HAP-1 (cell line): ENCODE measurements around the gene ISL2.

Source experiments
- DNase-seq, 2 experiments: peaks; one replicate each; pipeline ENCODE4 v3.0.0-alpha.2; 2016 to 2020; ENCODE audit warnings: low spot score in 2 of 2
- H3K27me3 ChIP-seq: fragments of 250-450 bp; sonication (Bioruptor Pico); 2 replicates; pipeline ENCODE4 v1.5.1; 2020; ENCODE audit warnings: low read depth, mild to moderate bottlenecking, moderate library complexity
- H3K36me3 ChIP-seq: fragments of 250-450 bp; sonication (Bioruptor Pico); replicated peaks from 2 replicates; pipeline ENCODE4 v1.5.1; 2020; ENCODE audit warnings: mild to moderate bottlenecking
- H3K4me1 ChIP-seq: fragments of 250-450 bp; sonication (Bioruptor Pico); 2 replicates; pipeline ENCODE4 v1.5.1; 2020; ENCODE audit warnings: mild to moderate bottlenecking
- H3K4me3 ChIP-seq: fragments of 250-450 bp; sonication (Bioruptor Pico); 2 replicates; pipeline ENCODE4 v1.5.1; 2020; ENCODE audit warnings: mild to moderate bottlenecking, moderate library complexity
- H3K9me3 ChIP-seq: fragments of 250-450 bp; sonication (Bioruptor Pico); 2 replicates; pipeline ENCODE4 v1.5.1; 2020; ENCODE audit warnings: mild to moderate bottlenecking, moderate library complexity
- in situ Hi-C: fragments of 300-500 bp; cut with MboI; formaldehyde crosslinking; loops from 3 replicates; pipeline ENCODE4 v1.14.3; 2020; ENCODE audit warnings: low sequenced_read_pairs, inconsistent platforms, mixed read lengths

ISL2 gene

DNA sequence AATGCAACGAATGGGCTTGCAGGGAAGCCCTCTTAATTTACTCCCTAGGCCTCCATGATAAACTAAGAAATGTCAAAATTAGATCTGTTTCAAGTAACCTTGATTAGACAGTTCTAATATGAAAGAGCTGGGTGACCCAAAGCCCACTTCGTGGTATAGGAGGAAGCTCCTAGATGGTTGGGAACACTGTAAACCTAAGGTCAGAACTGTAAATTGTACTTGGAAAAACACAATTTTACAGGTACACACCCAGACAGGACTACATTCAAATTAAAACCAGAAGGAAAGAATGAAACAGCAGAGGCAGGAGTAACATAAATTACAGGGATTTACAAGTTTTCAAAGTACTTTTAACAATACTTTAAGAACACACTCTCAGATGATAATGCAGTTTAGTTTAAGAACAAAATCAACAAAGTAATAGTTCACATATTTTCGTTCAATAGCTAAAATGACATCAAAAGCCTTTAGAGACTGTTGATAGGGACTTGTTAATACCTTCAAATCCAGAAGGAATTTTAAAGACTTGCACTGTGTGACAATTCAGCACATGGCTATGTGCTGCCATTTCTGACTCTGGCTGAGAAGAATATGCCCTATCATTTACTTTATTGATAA is 18.4 kb downstream of the ISL2 start:
- Histone ChIP-seq H3K36me3 (no peaks in the 10 kb centered on the region), H3K27me3 (no peaks in the 10 kb centered on the region), H3K9me3 (no peaks in the 10 kb centered on the region), H3K4me3 (no peak overlapping the region), H3K4me1 (peaks cover 21% of the 10 kb centered on the region)
- DNase-seq, result peak in 1 of 2 experiments; percentile 99
- in situ Hi-C loops, result no loop called here

DNA sequence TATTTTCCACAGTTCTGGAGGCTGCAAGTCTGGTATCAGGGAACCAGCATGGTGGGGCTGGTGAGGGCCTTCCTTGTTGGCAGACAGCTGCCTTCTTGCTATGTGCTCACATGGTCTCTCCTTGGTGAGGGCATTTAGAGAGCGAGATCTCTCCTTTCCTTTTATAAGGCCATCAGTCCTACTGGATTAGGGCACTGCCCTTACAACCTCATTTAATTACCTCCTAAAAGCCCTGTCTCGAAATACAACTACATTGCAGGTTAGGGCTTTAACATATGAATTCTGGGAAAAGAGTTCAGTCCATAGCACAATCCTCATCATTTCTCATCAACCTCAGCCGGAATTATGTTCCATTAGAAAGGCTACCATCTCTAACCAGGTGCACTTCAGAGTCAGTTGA is 21.9 kb downstream of the ISL2 start:
- Histone ChIP-seq H3K36me3 (no peaks in the 10 kb centered on the region), H3K9me3 (no peaks in the 10 kb centered on the region), H3K4me3 (no peak overlapping the region), H3K27me3 (no peaks in the 10 kb centered on the region), H3K4me1 (peaks cover 21% of the 10 kb centered on the region)
- in situ Hi-C loops, result no loop called here
- no peak for DNase-seq

DNA sequence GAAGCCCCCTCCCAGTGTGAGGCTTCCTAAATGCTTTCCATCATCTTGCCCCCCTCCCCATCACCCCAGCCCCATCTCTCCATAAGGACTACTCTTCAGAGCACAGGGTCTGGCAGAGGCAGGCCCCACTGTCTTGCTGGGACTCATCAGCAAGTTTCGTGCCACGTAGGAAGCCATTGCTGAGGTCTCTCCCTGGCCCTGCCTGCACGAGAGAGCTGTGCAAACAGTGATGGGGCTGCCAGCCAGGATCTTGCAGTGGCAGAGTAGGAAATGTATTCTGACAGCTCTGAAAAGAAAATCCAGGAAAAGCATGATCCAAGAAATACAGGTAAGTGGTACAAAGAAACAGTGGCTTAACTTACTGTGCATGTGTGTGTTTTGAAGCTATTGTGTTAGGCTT is 22.6 kb downstream of the ISL2 start:
- peaks cover 20% of the 10 kb centered on the region for H3K4me1 ChIP-seq
- H3K4me3 ChIP-seq, result no peak overlapping the region
- H3K36me3 ChIP-seq, result no peaks in the 10 kb centered on the region
- in situ Hi-C loops, result no loop called here
- H3K9me3 ChIP-seq, result no peaks in the 10 kb centered on the region
- H3K27me3 ChIP-seq, result no peaks in the 10 kb centered on the region
- DNase-seq, result no peak

- no peak overlapping the region for H3K4me3 ChIP-seq
- no peaks in the 10 kb centered on the region for H3K36me3 ChIP-seq
- H3K4me1 ChIP-seq, result peaks cover 8% of the 10 kb centered on the region
- no peaks in the 10 kb centered on the region for H3K27me3 ChIP-seq
- H3K9me3 ChIP-seq, result no peaks in the 10 kb centered on the region
- no peak for DNase-seq
- in situ Hi-C loops, result no loop called here
Observed at GRCh38 chr15:76360416-76360815, 23.8 kb downstream of the ISL2 start.

DNA sequence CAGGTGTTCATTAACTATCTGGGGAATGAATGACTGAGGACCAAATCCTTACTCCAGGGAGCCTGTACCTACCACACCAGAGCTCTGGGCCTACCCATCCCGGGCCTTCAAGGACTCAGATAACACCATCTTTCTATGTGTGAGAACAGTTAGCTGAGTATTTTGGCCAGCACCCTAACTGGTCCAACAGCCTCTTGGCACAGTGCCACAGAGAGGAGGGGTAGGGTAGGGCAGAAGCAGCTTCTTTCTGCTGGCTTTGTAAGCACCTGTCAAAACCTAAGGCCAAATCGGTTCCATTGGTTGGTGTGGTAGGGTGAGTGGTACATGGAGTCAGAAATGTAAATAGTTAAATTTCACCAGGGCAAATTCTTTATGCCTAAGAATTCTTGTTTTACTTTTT is 26.7 kb downstream of the ISL2 start:
- in situ Hi-C loops, result no loop called here
- Histone ChIP-seq H3K4me1 (no peaks in the 10 kb centered on the region), H3K36me3 (no peaks in the 10 kb centered on the region), H3K9me3 (no peaks in the 10 kb centered on the region), H3K27me3 (no peaks in the 10 kb centered on the region), H3K4me3 (no peak overlapping the region)
- no peak for DNase-seq

- no peaks in the 10 kb centered on the region for H3K27me3 ChIP-seq
- H3K4me1 ChIP-seq, result no peaks in the 10 kb centered on the region
- DNase-seq, result no peak
- no peaks in the 10 kb centered on the region for H3K9me3 ChIP-seq
- in situ Hi-C loops, result no loop called here
- no peak overlapping the region for H3K4me3 ChIP-seq
- H3K36me3 ChIP-seq, result no peaks in the 10 kb centered on the region
Observed at GRCh38 chr15:76366714-76367113, 30.1 kb downstream of the ISL2 start.

GRCh38 chr15:76368122-76368621 is 31.6 kb downstream of the ISL2 start:
- in situ Hi-C loops, result no loop called here
- Histone ChIP-seq H3K36me3 (no peaks in the 10 kb centered on the region), H3K9me3 (no peaks in the 10 kb centered on the region), H3K4me1 (no peaks in the 10 kb centered on the region), H3K4me3 (no peak overlapping the region), H3K27me3 (no peaks in the 10 kb centered on the region)
- DNase-seq, result no peak

DNA sequence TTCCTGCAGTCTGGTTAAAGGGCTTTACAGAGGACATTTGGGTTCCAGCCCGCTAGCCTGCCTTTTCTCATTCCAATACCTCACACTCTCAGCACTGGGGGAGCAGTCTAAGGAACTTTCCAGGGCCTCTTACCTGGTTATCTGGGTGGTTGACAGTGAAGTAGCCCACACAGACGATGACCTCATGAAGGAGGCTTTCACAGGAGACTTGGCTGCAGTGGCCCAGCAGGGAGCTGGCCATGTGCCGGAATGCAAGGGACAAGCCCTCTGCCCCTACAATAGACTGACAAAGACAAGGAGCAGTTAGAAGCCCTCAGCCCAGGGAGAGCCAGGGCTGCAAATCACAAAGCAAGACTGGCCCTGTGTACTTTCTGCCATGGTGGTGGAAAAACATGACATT is 39.5 kb downstream of the ISL2 start:
- in situ Hi-C loops, result no loop called here
- H3K36me3 ChIP-seq, result no peaks in the 10 kb centered on the region
- H3K4me1 ChIP-seq, result no peaks in the 10 kb centered on the region
- DNase-seq, result no peak
- no peak overlapping the region for H3K4me3 ChIP-seq
- no peaks in the 10 kb centered on the region for H3K27me3 ChIP-seq
- H3K9me3 ChIP-seq, result no peaks in the 10 kb centered on the region

DNA sequence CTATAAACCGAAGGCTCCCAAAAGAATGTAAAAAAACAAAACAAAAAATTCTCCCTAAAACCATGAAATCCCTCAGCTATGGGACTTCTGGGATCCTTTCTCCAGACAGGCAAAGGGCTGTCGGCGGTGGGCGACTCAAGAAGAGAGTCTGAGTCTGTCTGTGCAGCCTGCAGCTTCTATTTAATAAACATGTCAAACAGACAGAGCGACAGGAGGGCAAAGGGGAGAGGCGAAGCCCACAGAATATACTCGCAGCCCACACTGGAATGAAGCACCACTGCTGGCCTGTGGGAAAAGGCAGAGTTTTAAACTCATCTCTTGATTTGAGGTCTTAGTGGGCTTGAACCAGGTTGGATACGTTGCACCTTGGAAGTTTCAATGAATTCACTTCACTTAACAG is 40.2 kb downstream of the ISL2 start:
- Histone ChIP-seq H3K4me3 (no peak overlapping the region), H3K9me3 (no peaks in the 10 kb centered on the region), H3K4me1 (no peaks in the 10 kb centered on the region), H3K36me3 (no peaks in the 10 kb centered on the region), H3K27me3 (no peaks in the 10 kb centered on the region)
- DNase-seq, result no peak
- in situ Hi-C loops, result no loop called here

DNA sequence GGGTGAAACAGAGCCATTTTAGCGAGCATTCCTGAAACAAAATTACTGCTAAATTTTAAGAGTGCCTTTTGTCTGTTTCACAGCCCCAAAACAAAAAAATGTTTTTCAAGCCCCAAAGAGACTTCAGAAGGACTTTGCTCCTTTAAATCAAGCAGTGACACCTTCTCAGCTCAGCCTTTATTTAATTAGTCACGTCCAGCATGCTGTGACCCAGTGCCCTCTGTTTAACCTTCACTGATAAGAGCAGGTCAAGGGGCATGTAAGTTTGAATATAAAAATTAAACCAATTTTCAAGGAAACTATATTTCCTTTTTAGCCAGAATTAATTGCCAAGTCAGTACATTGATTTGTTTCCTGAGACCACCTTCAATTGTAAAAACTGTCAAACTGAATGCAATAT is 40.6 kb downstream of the ISL2 start:
- no peaks in the 10 kb centered on the region for H3K9me3 ChIP-seq
- no peaks in the 10 kb centered on the region for H3K27me3 ChIP-seq
- in situ Hi-C loops, result no loop called here
- no peaks in the 10 kb centered on the region for H3K36me3 ChIP-seq
- no peak for DNase-seq
- no peaks in the 10 kb centered on the region for H3K4me1 ChIP-seq
- H3K4me3 ChIP-seq, result no peak overlapping the region

DNA sequence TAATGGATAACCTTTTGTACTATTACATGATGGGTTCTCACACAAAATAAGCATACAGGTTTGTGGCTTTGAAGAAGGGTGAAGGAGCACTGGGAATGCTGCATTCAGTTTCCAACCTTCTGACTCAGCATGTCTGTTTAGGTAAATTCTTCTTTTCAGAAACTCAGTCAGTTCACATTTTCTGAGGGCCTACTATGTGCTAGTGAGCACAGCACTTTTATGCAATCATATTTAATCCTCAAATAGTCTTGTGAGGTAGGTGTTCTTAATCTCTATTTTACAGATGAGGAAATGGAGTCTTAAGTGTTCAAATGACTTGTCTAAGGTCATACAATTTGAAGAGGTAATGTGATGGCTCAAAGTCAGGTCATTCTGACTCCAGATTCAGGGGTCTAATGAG is 41.2 kb downstream of the ISL2 start:
- DNase-seq, result no peak
- in situ Hi-C loops, result no loop called here
- Histone ChIP-seq H3K27me3 (no peaks in the 10 kb centered on the region), H3K4me3 (no peak overlapping the region), H3K36me3 (no peaks in the 10 kb centered on the region), H3K4me1 (no peaks in the 10 kb centered on the region), H3K9me3 (no peaks in the 10 kb centered on the region)

DNA sequence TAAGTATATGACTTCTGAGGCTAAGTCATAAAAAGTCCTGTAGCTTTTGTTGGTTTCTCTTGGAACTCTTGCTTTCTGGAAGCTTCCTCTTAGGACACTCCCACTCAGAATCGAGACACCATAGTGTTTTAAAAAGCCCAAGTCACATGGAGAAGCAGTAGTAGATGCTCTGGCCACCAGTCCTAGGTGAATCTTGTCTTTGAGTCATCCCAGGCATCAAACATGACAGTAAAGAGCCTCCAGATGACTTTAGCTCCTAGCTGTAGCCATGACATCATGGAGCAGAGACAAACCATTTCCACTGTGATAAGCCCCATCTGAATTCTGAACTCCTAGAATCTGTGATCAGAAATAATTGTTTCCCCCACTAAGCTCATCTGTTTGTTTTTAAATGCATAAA is 42.1 kb downstream of the ISL2 start:
- Histone ChIP-seq H3K4me1 (no peaks in the 10 kb centered on the region), H3K4me3 (no peak overlapping the region), H3K9me3 (no peaks in the 10 kb centered on the region), H3K27me3 (no peaks in the 10 kb centered on the region), H3K36me3 (no peaks in the 10 kb centered on the region)
- in situ Hi-C loops, result no loop called here
- no peak for DNase-seq

DNA sequence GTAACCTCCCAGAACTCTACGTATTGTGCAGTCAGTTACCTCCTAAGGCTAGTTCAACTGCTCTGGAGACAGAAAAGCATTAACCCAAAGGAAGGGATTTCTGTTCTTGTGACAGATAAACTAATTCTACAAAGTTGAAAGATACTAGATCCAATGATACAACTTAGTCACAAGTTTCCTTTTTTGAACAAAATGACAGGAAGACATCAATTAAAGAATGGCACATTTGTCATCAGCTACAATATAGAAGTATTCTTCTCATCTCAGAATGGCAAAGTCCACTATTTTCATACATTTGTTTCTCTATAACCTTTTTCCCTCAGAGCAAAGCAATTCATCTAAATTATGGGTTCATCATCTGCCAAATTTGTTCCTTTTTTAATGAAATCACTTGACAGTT is 43.7 kb downstream of the ISL2 start:
- H3K9me3 ChIP-seq, result no peaks in the 10 kb centered on the region
- DNase-seq, result no peak
- no peaks in the 10 kb centered on the region; the same call in 1 of the 2 replicates for H3K27me3 ChIP-seq
- no peaks in the 10 kb centered on the region for H3K4me1 ChIP-seq
- H3K36me3 ChIP-seq, result no peaks in the 10 kb centered on the region
- in situ Hi-C loops, result no loop called here
- no peak overlapping the region for H3K4me3 ChIP-seq

DNA sequence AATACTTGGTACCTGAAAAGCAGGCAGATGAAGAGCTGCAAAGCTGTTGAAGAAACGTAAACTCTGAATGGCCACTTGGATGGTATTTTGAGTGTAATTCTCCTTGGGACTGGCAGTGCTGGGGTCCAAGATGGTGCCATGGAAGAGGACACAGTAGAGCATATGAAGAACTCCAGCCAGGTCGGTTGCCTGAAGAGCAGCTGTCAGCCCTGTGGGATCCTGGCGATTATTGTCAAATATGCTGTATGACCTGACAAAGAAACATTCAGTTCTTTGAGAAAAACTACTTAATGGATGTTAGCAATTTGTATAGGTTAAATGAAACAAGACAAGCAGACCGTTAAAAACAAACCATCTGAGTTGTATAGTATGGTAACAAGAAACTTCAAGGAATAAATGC is 44.8 kb downstream of the ISL2 start:
- no peak overlapping the region for H3K4me3 ChIP-seq
- no peaks in the 10 kb centered on the region for H3K36me3 ChIP-seq
- no peaks in the 10 kb centered on the region; the same call in 1 of the 2 replicates for H3K27me3 ChIP-seq
- H3K9me3 ChIP-seq, result no peaks in the 10 kb centered on the region
- H3K4me1 ChIP-seq, result no peaks in the 10 kb centered on the region
- no peak for DNase-seq
- in situ Hi-C loops, result no loop called here
